DMS 273 (cell line): ENCODE results near the gene ARL3.
A peak's percentile ranks its signal among the peaks of the same experiment; 100 is the strongest.
"Not testable (repeated sequence)": the region's sequence is repeated elsewhere in the genome, so short reads cannot be mapped to it uniquely, and the experiment has no call there.

ENCODE experiments used
- DNase-seq: peaks from one replicate; lab custom pipeline; 2025; ENCODE audit not compliant: unreplicated experiment; lab: John Stamatoyannopoulos, UW

Gene ARL3

GRCh38 chr10:102674566-102674965 is 39.6 kb downstream of the ARL3 start:
- no peak for DNase-seq

GRCh38 chr10:102673819-102674511 is 40.2 kb downstream of the ARL3 start:
- DNase-seq = peak; percentile 61

- DNase-seq = no peak
Observed at GRCh38 chr10:102673236-102673818, 40.9 kb downstream of the ARL3 start.

- DNase-seq = peak; percentile 71
Observed at GRCh38 chr10:102670871-102671434, 43.2 kb downstream of the ARL3 start.

GRCh38 chr10:102670065-102670670 is 44.0 kb downstream of the ARL3 start:
- DNase-seq = no peak

GRCh38 chr10:102669206-102670064 is 44.8 kb downstream of the ARL3 start:
- DNase-seq = peak; percentile 33

GRCh38 chr10:102668326-102669107 is 45.7 kb downstream of the ARL3 start:
- peak; percentile 74 for DNase-seq

GRCh38 chr10:102667411-102667810 is 46.8 kb downstream of the ARL3 start:
- DNase-seq = not testable (repeated sequence)

- DNase-seq = peak; percentile 22
Observed at GRCh38 chr10:102665904-102666509, 48.2 kb downstream of the ARL3 start.

GRCh38 chr10:102661658-102662028 is 52.6 kb downstream of the ARL3 start:
- no peak for DNase-seq

GRCh38 chr10:102660888-102661657 is 53.1 kb downstream of the ARL3 start:
- peak; percentile 82 for DNase-seq

- DNase-seq = no peak
Observed at GRCh38 chr10:102658802-102659201, 55.4 kb downstream of the ARL3 start.

GRCh38 chr10:102657984-102658724 is 56.0 kb downstream of the ARL3 start:
- DNase-seq = no peak

GRCh38 chr10:102657451-102657850 is 56.7 kb downstream of the ARL3 start:
- no peak for DNase-seq

GRCh38 chr10:102656791-102657371 is 57.3 kb downstream of the ARL3 start:
- DNase-seq = no peak

- DNase-seq = no peak
Observed at GRCh38 chr10:102656026-102656425, 58.2 kb downstream of the ARL3 start.

- DNase-seq = no peak
Observed at GRCh38 chr10:102654969-102655368, 59.2 kb downstream of the ARL3 start.

- DNase-seq = no peak
Observed at GRCh38 chr10:102654566-102654965, 59.6 kb downstream of the ARL3 start.
